ENCODE data around the gene VSIR.

The VSIR gene

GRCh38 chr10:71817831-71818655, 44.7 kb upstream of the VSIR start:
- no peak for DNase-seq (ENCODE audit: low spot score)
- no peak for TF ChIP-seq CTCF (IDR thresholded peaks at IDR 0.05; ENCODE audit: extremely low read depth, missing control alignments)

- DNase-seq (ENCODE audit: low spot score), result no peak
- no peak for TF ChIP-seq CTCF (IDR thresholded peaks at IDR 0.05; ENCODE audit: extremely low read depth, missing control alignments)
Observed at GRCh38 chr10:71816936-71817618, 43.8 kb upstream of the VSIR start.

DNA sequence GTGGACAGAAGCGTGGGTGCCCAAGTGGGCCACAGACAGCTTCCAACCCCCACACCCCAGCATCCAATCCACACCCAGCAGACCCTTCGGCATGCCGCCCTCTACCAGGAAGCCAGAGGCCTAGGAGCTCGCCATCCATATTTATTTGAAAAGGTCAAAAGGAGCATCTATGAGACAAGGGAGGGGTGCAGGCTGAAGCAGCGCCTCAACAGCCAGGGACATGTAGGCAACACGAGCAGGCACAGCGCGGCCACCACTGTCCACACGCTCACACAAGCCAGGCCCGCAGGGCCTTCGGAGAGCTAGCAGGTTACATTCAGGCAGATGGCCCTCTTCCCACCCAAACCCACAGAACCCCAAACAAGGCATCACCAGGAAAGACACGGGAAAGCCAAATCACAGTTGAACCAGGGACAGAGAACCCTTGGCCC, 43.1 kb upstream of the VSIR start:
- no peak for TF ChIP-seq CTCF (IDR thresholded peaks at IDR 0.05; ENCODE audit: extremely low read depth, missing control alignments)
- no peak for DNase-seq (ENCODE audit: low spot score)

- no peak for DNase-seq (ENCODE audit: low spot score)
- no peak for TF ChIP-seq CTCF (IDR thresholded peaks at IDR 0.05; ENCODE audit: extremely low read depth, missing control alignments)
Observed at GRCh38 chr10:71815515-71816130, 42.3 kb upstream of the VSIR start.

GRCh38 chr10:71814922-71815411, 41.6 kb upstream of the VSIR start:
- TF ChIP-seq CTCF (IDR thresholded peaks at IDR 0.05; ENCODE audit: extremely low read depth, missing control alignments), result no peak
- no peak for DNase-seq (ENCODE audit: low spot score)

- TF ChIP-seq CTCF (IDR thresholded peaks at IDR 0.05; ENCODE audit: extremely low read depth, missing control alignments), result no peak
- no peak for DNase-seq (ENCODE audit: low spot score)
Observed at GRCh38 chr10:71812913-71813590, 39.7 kb upstream of the VSIR start.
